Hepatocyte (in vitro differentiated cells): Measurements from ENCODE around the gene COG4. TPM values are rescaled to one million over a fixed set of nuclear protein-coding genes. Genes with fewer than 3 reads are reported as not detected.

Source experiments
- DNase-seq: peaks from one replicate; pipeline ENCODE4 v3.0.0-alpha.2; 2016; ENCODE audit warnings: low spot score
- H2AFZ ChIP-seq: fragments of 200-600 bp; sonication (generic); 2 replicates; pipeline ENCODE4 v1.6.0; 2016; ENCODE audit warnings: antibody characterized with exemption, mild to moderate bottlenecking
- H3K27ac ChIP-seq: fragments of 200-600 bp; sonication (generic); 2 replicates; pipeline ENCODE4 v1.5.1; 2016; ENCODE audit warnings: mild to moderate bottlenecking
- H3K27me3 ChIP-seq: fragments of 200-600 bp; sonication (generic); 2 replicates; pipeline ENCODE4 v1.6.1; 2016
- H3K36me3 ChIP-seq: fragments of 200-600 bp; sonication (generic); replicated peaks from 2 replicates; pipeline ENCODE4 v1.5.1; 2016; ENCODE audit warnings: low read depth; ENCODE audit not compliant: insufficient read depth
- H3K4me1 ChIP-seq: fragments of 200-600 bp; sonication (generic); 2 replicates; pipeline ENCODE4 v1.5.1; 2016; ENCODE audit warnings: mild to moderate bottlenecking, moderate library complexity; ENCODE audit not compliant: insufficient read depth
- H3K4me2 ChIP-seq: fragments of 200-600 bp; sonication (generic); 2 replicates; pipeline ENCODE4 v1.6.0; 2016
- H3K4me3 ChIP-seq: fragments of 200-600 bp; sonication (generic); 2 replicates; pipeline ENCODE4 v1.5.1; 2016; ENCODE audit warnings: mild to moderate bottlenecking
- H3K79me2 ChIP-seq: fragments of 200-600 bp; sonication (generic); 2 replicates; pipeline ENCODE4 v1.6.0; 2017; ENCODE audit warnings: mild to moderate bottlenecking
- H3K9me2 ChIP-seq: fragments of 200-600 bp; sonication (generic); replicated peaks from 2 replicates; pipeline ENCODE4 v1.6.0; 2017; ENCODE audit warnings: mild to moderate bottlenecking; ENCODE audit not compliant: insufficient read depth
- H3K9me3 ChIP-seq: fragments of 200-600 bp; sonication (generic); 2 replicates; pipeline ENCODE4 v1.5.1; 2016; ENCODE audit warnings: low read depth, mild to moderate bottlenecking
- H4K20me1 ChIP-seq: fragments of 200-600 bp; sonication (generic); 2 replicates; pipeline ENCODE4 v1.6.0; 2016; ENCODE audit warnings: mild to moderate bottlenecking; ENCODE audit not compliant: insufficient read depth, poor library complexity, severe bottlenecking
- CTCF ChIP-seq: fragments of 200-600 bp; sonication (generic); IDR thresholded peaks from 2 replicates; pipeline ENCODE4 v1.5.1; 2016; ENCODE audit warnings: antibody characterized with exemption, mild to moderate bottlenecking; ENCODE audit not compliant: poor library complexity
- EZH2 ChIP-seq: fragments of 200-600 bp; sonication (generic); IDR thresholded peaks from 2 replicates; pipeline ENCODE4 v1.6.1; 2016; ENCODE audit warnings: antibody characterized with exemption, mild to moderate bottlenecking, borderline replicate concordance
- EZH2phosphoT487 ChIP-seq: fragments of 200-600 bp; sonication (generic); IDR thresholded peaks from one replicate; pipeline ENCODE4 v1.6.1; 2018; ENCODE audit warnings: antibody characterized with exemption, mild to moderate bottlenecking, low read depth, moderate library complexity; ENCODE audit not compliant: unreplicated experiment, severe bottlenecking
- WGBS: methylation state at CpG from one replicate; pipeline ENCODE4 v1.1.6; 2016; ENCODE audit warnings: low lambda C conversion rate; ENCODE audit errors: missing lambda C conversion rate; 5-methylcytosine and 5-hydroxymethylcytosine counted together
- polyA plus RNA-seq: library from polyadenylated mRNA; unstranded; fragments of >200 nt; fragmentation: Nextera tagmentation; extraction: Ambion mirVana; gene quantifications from 2 replicates; pipeline ENCODE4 v1.2.1, GENCODE V29; 2016
- total RNA-seq: library from RNA; depleted of rRNA; stranded (reverse); fragments of >200 nt; gene quantifications from 2 replicates; pipeline ENCODE4 v1.2.3, GENCODE V29; 2014

COG4 gene
- total and polyA plus RNA-seq, 2 experiments from 2014 or later = 45.9 to 48.9 TPM

- Histone ChIP-seq H3K4me2 (no peak overlapping the region), H3K36me3 (no peaks in the 10 kb centered on the region), H3K27me3 (no peaks in the 10 kb centered on the region), H3K79me2 (no peaks in the 10 kb centered on the region), H3K27ac (peak overlapping the region; percentile 66), H3K4me1 (no peaks in the 10 kb centered on the region), H3K4me3 (no peak overlapping the region), H3K9me3 (no peaks in the 10 kb centered on the region), H3K9me2 (no peaks in the 10 kb centered on the region), H2AFZ (no peak overlapping the region), H4K20me1 (no peaks in the 10 kb centered on the region)
- DNase-seq = peak; percentile 36
- 86% methylated on average over 5 of the region's 5 CpGs for WGBS
- no peak for TF ChIP-seq EZH2phosphoT487
- TF ChIP-seq EZH2 = no peak
- TF ChIP-seq CTCF = no peak
Measured at GRCh38 chr16:70568601-70569237, 45.4 kb upstream of the COG4 start.

- Histone ChIP-seq H3K36me3 (no peaks in the 10 kb centered on the region), H3K4me3 (no peak overlapping the region), H3K4me2 (no peak overlapping the region), H3K4me1 (no peaks in the 10 kb centered on the region), H2AFZ (no peak overlapping the region), H3K9me3 (no peaks in the 10 kb centered on the region), H3K27me3 (no peaks in the 10 kb centered on the region), H3K79me2 (peaks cover 3% of the 10 kb centered on the region), H4K20me1 (no peaks in the 10 kb centered on the region), H3K27ac (no peak overlapping the region), H3K9me2 (no peaks in the 10 kb centered on the region)
- TF ChIP-seq CTCF = no peak
- TF ChIP-seq EZH2phosphoT487 = no peak
- no peak for TF ChIP-seq EZH2
- no peak for DNase-seq
- 96% methylated on average over 4 of the region's 4 CpGs for WGBS
Measured at GRCh38 chr16:70565053-70565452, 41.7 kb upstream of the COG4 start.

- no peak overlapping the region for H3K4me2 ChIP-seq
- H4K20me1 ChIP-seq = no peaks in the 10 kb centered on the region
- no peaks in the 10 kb centered on the region for H3K9me2 ChIP-seq
- TF ChIP-seq CTCF (no peak), EZH2 (no peak), EZH2phosphoT487 (no peak)
- 87% methylated on average over 7 of the region's 7 CpGs for WGBS
- no peaks in the 10 kb centered on the region for H3K9me3 ChIP-seq
- no peaks in the 10 kb centered on the region for H3K27me3 ChIP-seq
- no peak overlapping the region for H3K4me3 ChIP-seq
- no peak overlapping the region for H3K27ac ChIP-seq
- H3K36me3 ChIP-seq = no peaks in the 10 kb centered on the region
- no peak for DNase-seq
- H3K4me1 ChIP-seq = no peaks in the 10 kb centered on the region
- peaks cover 3% of the 10 kb centered on the region for H3K79me2 ChIP-seq
- no peak overlapping the region for H2AFZ ChIP-seq
Measured at GRCh38 chr16:70563636-70564035, 40.3 kb upstream of the COG4 start.

GRCh38 chr16:70561623-70562022 lies 38.3 kb upstream of the COG4 start:
- no peaks in the 10 kb centered on the region for H3K4me1 ChIP-seq
- peaks cover 11% of the 10 kb centered on the region for H3K79me2 ChIP-seq
- no peaks in the 10 kb centered on the region for H3K9me3 ChIP-seq
- no peak overlapping the region for H3K27ac ChIP-seq
- no peak overlapping the region for H3K4me2 ChIP-seq
- H3K4me3 ChIP-seq = no peak overlapping the region
- no peak overlapping the region for H2AFZ ChIP-seq
- TF ChIP-seq EZH2 (no peak), CTCF (no peak), EZH2phosphoT487 (no peak)
- WGBS = 96% methylated on average over 9 of the region's 9 CpGs
- H3K36me3 ChIP-seq = peaks cover 5% of the 10 kb centered on the region
- DNase-seq = no peak
- H4K20me1 ChIP-seq = no peaks in the 10 kb centered on the region
- no peaks in the 10 kb centered on the region for H3K9me2 ChIP-seq
- no peaks in the 10 kb centered on the region for H3K27me3 ChIP-seq
